Pulmonary artery endothelial cell (primary cell): ENCODE measurements around the gene VSTM2B. TPM values are rescaled to one million over a fixed set of nuclear protein-coding genes. Genes with fewer than 3 reads are reported as not detected.

Source experiments
- DNase-seq: peaks from one replicate; pipeline ENCODE4 v3.0.0-alpha.2; 2011; ENCODE audit warnings: low read depth, low spot score
- total RNA-seq: library from RNA; depleted of rRNA; stranded (reverse); fragments of >200 nt; gene quantifications from 2 replicates; pipeline ENCODE4 v1.2.3, GENCODE V29; 2014

Gene VSTM2B
- total RNA-seq, 1 donor from 2014 or later, result not detected

GRCh38 chr19:29566496-29567054 lies 40.8 kb downstream of the VSTM2B start:
- no peak for DNase-seq

DNA sequence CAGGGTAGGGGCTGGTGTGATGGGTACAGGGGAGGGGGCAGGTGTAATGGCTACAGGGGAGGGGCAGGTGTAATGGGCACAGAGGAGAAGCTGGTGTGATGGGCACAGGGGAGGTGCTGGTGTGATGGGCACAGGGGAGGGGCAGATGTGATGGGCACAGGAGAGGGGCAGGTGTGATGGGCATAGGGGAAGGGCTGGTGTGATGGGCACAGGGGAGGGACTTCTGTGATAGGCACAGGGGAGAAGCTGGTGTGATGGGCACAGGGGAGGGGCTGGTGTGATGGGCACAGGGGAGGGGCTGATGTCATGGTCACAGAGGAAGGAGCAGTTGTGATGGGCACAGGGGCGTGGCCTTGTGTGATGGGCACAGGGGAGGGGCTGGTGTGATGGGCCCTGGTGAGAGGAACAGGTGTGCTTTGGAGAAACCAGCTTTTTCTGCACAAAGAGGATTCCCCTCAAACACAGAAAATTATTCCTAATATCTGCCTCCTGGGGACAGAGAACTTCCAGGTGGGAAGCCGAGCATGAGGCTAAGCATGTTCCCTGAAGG lies 41.6 kb downstream of the VSTM2B start:
- DNase-seq, result no peak

DNA sequence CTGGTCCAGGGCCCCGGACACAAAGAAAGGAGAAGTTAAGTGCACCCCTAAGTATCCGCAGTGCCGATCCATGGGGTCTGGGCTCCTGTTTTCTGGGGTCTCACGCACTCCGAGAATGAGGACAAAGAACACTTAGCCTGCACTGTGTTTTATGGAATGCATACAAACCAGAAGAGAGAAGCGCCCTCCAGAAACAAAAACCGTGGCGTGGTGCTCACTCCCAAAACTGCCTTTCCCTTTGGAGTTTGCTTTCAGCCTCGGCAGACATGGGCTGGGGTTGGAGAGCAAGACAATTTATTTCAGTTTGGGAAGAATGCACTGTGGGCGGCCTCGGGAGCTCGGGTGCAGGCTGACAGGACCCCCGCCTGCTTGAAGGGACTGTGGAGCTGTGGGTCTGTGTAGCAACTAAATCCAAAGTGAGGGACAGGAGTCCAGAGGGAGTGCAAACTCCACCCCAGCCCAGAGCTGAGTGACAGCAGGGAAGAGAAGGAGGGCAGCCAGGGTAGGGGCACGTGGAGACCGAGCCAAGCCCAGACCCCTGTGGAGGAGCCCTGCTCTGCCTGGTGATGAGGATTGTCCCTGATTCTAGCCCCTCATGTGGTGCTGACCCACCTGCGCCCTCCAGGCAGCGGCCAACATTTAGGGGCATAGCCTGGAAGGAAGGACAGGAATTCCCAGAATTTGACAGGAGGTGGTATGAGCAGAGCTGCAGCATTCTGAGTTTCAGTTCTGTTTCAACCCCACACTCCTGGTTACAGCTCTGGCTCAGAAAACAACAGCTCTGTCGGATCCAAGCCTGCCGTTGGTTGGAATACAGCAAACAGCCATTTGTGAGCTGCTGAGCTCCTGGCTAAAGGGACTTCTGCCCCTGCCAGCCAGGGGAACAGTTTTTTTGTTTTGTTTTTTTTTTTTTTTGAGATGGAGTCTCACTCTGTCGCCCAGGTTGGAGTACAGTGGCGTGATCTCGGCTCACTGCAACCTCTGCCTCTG lies 42.5 kb downstream of the VSTM2B start:
- DNase-seq, result no peak

DNA sequence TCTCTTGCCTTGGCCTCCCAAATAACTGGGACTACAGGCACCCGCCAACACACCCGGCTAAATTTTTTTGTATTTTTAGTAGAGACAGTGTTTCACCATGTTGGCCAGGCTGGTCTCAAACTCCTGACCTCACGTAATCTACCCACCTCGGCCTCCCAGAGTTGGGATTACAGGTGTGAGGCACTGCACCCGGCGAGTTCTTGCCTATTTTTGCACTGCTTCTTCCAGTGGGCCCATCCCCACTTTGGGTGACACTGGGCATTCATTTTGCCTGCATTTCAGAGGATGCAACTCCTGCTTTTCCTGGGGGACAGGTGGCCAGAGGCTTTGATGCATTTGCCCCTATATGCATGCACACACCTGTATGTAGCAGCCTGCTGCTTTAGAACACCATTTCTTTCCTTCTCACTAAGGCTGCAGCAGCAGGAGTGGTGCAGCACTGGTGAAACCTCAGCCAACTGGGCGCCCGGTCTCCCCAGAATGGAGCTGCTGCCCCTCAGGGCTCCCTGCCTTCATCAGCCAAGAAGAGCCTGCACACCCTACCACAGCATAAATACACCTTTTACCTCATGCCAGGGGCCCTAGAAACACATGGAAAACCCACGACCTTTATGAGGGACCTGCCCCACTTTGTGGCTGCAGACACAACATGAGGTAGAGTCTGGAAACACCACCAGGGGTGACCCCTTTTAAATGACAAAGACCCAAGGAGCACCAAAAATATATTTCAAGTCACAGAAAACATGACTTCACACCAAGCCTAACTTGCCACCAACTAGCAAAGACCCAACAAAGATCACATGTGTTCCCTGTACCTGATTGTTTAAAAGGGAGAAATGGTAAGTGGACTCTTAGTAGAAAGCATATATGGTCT lies 43.5 kb downstream of the VSTM2B start:
- DNase-seq, result no peak

GRCh38 chr19:29571181-29571580 lies 45.4 kb downstream of the VSTM2B start:
- DNase-seq, result no peak

DNA sequence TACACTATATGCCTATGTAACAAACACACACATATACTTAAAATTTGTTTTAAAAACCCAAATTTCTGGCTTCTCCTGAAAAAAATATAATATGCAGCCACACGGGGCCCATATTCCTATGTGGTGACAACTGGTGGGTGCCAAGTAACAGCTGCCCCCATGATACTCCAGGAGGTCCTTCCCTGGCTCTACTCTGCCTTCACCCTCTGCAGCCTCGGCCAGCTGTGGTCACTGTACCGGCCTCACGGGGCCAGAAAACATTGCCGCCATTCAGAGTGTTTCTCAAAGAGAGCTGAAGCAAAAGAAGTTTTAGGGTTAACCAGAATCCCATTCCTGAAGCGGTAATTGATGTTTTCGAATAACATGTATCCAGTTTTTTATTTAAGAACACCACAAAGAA lies 47.7 kb downstream of the VSTM2B start:
- DNase-seq, result no peak

- DNase-seq, result no peak
Measured at GRCh38 chr19:29574510-29574909, 48.7 kb downstream of the VSTM2B start.

- no peak for DNase-seq
Measured at GRCh38 chr19:29576046-29576606, 50.3 kb downstream of the VSTM2B start.

DNA sequence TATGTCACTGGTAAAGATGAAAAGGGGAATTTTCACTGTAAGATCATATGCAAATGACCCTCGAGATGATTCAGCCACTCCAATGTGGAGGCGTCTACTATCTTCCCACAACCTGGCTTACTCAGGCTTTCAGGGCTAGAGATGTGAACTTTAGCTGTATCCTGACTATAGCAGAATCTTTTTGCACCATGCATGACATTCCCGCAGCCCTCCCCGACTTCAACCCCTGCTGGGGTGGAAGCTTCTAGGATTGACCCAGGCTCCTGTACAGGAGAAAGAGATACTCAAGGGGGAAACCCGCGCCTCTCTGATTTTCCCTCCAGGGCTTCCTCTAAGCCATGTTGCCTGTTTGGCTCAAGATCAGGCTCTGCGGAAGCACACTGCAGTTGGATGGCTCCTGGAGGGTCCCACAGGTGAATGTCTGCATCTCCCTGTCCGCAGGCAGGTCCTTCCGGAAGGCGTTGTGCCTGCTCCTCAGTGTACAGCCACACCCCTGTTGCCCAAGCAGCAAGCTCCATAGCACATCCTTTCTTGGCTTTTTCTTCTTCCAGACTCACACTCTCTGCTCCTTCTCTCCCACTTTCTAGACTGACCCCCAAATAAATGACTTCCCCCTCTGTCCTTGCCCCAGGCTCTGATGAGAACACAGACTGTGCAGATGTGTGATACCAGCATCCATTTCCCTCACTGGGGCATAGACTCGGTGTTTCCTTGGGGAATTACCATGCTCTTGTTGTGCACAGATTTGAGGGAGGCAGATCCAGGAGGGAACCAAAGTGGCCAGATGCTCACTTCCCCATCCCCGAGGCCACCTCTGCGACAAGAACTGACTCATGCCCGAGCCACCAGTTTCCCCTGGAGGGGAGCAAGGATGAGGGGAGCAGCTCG lies 51.2 kb downstream of the VSTM2B start:
- DNase-seq, result no peak

DNA sequence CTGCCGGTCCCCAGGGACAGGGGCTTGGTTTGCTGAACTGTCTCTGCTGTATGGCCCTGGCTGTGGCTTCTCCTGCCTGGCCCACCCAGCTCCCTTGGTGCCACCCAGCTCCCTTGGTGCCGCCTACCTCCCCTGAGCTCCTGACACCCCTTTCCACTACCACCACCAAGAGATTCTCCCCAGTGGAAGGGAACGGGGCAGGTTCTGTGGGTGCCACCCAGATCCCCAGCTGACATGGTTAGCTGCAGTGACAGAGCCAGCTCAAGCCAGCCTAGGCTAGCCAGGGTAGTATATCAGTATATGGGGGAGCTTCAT lies 51.8 kb downstream of the VSTM2B start:
- no peak for DNase-seq

- DNase-seq, result no peak
Measured at GRCh38 chr19:29578349-29578748, 52.6 kb downstream of the VSTM2B start.

GRCh38 chr19:29579308-29579910 lies 53.6 kb downstream of the VSTM2B start:
- no peak for DNase-seq

DNA sequence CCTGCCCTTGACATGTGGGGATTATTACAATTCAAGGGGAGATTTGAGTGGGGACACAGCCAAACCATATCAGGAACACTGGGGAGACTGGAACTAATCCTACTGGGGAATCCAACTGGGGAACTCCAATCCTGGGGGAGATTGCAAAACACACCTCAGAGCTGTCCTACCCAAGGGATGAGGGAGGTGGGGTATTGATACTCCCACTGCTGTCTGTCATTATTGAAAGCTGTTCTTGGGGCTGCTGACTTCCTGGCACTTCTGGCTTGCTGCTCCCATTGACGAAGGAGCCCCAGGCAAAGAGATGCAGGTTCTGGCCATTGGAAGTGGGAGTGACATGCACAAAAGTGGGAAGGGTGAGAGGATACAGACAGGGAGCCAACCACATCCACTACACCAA lies 55.6 kb downstream of the VSTM2B start:
- DNase-seq, result no peak

DNA sequence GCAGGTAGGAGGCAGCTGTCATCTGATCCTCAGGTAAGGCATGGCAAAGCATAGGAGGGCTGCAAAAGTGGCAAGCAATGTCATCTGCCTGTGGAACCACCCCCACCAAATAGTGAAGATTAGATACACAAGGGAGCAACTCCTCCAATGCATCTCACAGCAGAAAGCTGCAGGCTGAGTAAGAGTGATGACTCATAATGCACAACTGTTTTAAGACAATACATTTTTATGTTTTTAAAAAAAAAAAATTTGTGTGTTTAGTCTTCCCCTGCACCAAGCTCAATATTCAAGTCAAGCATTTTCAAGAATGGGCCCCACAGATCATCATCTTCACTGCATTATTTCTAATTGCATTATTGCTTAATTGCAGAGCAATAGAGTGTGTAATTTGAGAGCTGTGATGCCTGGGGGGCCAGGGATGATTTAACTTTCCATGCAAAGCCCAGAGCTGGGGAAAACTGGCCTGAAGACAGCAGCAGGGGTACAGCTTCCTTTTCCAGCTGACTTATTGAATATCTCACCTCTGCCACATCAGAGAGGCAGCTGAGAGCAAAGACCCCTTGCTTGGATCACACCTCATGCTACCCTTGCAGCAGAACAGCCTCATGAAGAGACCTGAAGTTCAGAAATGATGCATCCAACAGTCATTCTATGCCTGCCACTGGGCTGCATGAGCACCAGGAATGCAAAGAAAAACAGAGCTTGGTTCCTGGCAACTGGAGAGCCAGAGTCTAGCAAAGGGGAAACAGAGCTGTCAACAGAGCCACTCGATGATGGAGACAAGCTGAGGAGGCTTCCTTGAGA lies 57.6 kb downstream of the VSTM2B start:
- DNase-seq, result no peak

- DNase-seq, result no peak
Measured at GRCh38 chr19:29586401-29586800, 60.6 kb downstream of the VSTM2B start.

DNA sequence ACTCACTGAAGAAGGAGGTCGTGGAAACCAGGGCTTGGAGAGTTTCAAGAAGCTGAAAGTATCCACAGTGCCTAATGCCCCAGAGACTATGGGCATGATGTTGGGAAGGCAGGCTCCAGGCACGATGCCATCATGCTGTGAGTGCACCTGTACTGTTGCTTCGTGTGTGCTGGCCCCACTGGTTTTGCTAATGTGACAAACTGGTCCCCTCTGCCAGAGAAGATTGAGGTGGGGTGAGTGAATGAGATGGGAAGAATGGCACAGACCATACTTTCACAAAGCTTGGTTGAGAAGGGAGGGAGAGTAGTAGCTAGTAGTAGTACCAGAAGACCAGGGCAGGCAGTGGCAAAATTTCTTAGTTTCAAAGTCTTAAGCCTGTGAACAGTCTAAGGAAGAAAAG lies 61.3 kb downstream of the VSTM2B start:
- DNase-seq, result no peak

- DNase-seq, result no peak
Measured at GRCh38 chr19:29587518-29587986, 61.8 kb downstream of the VSTM2B start.

GRCh38 chr19:29588095-29588494 lies 62.3 kb downstream of the VSTM2B start:
- no peak for DNase-seq

DNA sequence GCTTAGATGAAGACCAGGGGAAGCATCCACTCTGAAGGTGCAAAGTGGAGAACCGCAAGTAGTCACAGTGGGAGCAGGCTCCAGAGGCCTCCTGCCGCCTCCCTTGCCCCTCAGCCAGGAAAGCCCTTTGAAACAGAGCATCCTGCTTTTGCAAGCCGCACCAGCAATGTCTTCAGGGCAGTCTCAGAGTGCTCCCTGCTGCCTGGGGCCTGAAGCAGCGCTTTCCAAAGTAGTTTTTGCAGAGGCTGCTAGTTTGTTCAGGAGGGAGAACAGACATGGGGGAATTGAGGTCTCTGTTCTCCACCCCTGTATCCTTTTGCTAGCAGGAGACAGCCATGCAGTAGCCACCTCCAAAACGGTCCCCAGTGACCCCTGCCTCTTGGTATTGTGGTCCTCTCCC lies 64.5 kb downstream of the VSTM2B start:
- no peak for DNase-seq
